NCI-H1092 treated with DMSO at 0.1 percent for 48 hours (cell line): Measurements from ENCODE around the gene CHCHD4.
"Not testable (repeated sequence)": the region's sequence is repeated elsewhere in the genome, so short reads cannot be mapped to it uniquely, and the experiment has no call there.

Experiments used
- DNase-seq: peaks from one replicate; lab custom pipeline; 2025; lab: John Stamatoyannopoulos, UW

Gene CHCHD4

GRCh38 chr3:14120111-14120920, 4.4 kb downstream of the CHCHD4 start:
- DNase-seq = no peak

- DNase-seq = no peak
These were observed 5.0 kb downstream of the CHCHD4 start for GRCh38 chr3:14119651-14120050.

- DNase-seq = no peak
These were observed 6.0 kb downstream of the CHCHD4 start for GRCh38 chr3:14118400-14119381.

GRCh38 chr3:14117468-14118399, 6.9 kb downstream of the CHCHD4 start:
- no peak for DNase-seq

DNA sequence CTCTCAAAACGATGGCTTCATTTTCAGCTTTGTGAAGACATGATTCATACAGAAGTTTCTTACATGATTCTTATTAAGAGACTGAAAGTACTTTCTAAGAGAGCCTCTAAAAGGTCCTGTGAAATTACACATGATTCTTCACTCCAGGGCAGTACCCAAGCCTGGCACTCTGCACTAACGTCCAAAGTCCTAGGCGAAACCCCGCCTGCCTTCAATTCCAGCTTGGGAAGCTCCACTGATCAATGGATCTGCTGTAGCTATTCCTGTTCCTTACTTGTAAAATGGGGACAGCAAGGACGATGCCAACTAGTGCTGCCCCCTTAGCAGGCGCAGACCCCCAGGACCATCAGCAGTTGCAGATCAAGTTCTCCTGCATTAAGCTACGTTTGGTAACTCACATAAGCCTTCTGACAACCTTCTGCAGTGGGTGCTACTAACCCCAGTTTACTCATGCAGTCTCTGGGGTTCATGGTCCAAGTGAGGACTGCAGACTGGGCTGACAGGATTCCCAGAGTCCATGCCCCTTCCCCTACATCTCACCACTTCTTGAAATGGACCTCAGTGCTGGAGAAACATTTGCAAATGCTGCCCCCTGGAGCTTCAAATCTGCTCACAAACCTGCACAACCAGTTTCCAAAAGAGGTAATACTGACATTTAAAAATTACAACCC, 10.6 kb downstream of the CHCHD4 start:
- DNase-seq = no peak

GRCh38 chr3:14110699-14111098, 14.0 kb downstream of the CHCHD4 start:
- DNase-seq = no peak

GRCh38 chr3:14109821-14110220, 14.8 kb downstream of the CHCHD4 start:
- DNase-seq = not testable (repeated sequence)

DNA sequence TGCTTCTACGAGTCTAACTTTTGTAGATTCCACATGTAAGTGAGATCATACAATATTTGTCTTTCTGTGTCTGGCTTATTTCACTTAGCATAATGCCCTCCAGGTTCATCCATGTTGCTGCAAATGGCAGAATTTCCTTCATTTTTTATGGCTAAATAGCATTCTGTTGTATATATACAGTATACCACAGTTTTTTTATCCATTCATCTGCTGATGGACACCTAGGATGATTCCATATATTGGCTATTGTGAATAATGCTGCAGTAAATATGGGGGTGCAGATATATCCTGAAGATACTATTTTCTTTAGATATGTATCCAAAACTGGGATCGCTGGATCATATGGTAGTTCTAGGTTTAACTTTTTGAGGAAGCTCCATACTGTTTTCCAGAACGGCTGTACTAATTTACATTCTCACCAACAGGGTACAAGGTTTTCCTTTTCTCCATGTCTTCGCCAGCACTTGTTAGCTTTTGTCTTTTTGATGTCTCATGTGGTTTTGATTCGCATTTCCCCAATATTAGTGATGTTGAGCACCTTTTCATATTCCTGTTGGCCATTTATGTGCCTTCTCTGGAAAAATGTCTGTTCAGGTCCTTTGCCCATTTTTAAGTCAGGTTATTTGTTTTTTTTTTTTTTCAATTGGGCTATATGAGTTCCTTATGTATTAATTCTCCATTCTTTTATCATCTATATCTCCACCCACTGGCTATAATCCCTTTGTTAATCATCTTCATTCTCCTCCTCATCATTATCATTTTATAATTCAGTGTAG, 26.9 kb downstream of the CHCHD4 start:
- DNase-seq = no peak

GRCh38 chr3:14096742-14097141, 27.9 kb downstream of the CHCHD4 start:
- DNase-seq = no peak

- no peak for DNase-seq
These were observed 30.8 kb downstream of the CHCHD4 start for GRCh38 chr3:14093831-14094230.

DNA sequence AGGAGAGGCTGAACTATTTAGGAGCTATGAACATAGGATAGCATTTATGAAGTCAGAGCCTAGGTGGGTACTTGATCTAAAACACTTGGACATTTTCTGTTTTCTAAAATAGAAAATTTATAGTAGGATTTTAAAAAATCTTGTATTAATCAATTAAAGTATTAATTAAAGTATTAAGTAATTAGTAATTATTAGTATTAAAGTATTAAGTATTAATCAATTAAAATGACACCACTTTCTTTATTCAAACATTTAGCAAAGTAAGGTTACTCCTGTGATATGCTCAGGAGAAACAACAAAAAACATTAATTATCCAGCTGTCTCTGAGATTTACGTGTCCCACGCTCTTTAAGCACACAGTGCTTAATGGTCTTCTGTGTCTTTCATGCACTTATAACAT, 32.2 kb downstream of the CHCHD4 start:
- no peak for DNase-seq

DNA sequence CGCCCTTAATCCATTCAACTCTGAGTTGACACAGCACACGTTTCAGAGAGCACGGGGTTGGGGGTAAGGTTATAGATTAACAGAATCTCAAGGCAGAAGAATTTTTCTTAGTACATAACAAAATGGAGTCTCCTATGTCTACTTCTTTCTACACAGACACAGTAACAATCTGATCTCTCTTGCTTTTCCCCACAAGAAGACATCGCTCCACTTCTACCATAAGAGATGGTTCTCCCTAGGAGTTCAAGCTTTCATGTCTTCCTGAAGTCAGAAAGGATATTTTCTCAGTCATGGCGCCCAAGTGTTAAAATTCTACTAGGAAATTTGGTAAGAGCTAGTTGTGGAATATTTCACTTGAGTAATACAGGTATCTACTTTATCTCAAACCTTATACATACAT, 32.7 kb downstream of the CHCHD4 start:
- DNase-seq = not testable (repeated sequence)

DNA sequence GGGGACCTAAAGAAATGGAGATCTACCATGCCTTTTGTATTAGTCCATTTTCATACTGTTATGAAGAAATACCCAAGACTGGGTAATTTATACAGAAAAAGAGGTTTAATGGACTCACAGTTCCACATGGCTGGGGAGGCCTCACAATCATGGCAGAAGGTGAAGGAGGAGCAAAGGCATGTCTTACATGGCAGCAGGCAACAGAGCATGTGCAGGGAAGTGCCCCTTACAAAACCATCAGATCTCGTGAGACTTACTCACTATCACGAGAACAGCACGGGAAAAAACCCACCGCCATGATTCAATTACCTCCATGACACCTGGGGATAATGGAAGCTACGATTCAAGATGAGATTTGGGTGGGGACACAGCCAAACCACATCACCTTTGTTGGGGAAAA, 37.2 kb downstream of the CHCHD4 start:
- DNase-seq = not testable (repeated sequence)

DNA sequence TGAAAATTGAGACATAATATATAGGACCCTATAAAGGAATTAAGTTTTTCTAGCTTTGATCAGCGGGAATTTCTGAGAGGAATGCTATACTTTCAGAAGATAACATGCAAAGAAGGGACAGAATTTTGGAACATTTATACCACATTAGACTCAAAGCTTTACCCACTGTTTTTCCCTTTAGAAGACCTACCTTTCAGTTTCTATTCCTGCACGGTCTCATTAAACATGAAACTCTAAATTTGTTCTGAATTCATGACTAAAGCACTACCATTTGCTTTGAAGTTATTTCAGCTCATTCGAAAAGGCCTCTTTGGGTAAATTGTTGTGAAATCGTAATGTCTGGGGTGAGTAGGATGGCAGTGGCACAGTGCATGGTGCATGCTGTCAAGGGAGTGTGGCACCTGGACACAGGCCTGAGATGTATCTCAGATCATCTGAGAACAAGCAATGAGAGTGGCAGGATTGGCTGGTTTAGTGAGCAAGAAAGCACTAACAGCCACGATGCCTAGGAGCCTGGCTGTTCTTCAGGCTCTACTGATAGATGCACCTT, 42.5 kb downstream of the CHCHD4 start:
- DNase-seq = no peak

DNA sequence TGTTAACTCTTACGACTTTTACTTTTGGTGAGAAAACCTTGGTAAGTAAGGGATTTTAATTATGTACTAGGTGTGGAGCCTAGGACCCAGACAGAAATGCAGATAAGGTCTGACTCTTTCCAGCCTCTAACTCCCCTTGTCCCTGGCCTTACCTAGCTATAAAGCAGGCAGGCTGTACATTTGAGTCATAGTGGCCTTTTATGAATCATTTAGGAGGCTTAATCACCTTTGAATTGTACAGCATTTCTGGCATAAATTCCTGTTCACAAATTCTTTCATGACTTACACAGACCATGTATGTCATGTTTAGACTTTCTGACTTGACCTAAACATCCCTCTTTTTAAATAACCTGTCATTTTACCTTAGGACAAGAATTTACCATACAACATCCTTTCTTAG, 47.4 kb downstream of the CHCHD4 start:
- DNase-seq = no peak

DNA sequence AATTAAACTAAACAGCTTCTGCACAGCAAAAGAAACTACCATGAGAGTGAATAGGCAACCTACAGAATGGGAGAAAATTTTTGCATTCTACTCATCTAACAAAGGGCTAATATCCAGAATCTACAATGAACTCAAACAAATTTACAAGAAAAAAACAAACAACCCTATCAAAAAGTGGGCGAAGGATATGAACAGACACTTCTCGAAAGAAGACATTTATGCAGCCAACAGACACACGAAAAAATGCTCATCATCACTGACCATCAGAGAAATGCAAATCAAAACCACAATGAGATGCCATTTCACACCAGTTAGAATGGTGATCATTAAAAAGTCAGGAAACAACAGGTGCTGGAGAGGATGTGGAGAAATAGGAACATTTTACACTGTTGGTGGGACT, 49.4 kb downstream of the CHCHD4 start:
- not testable (repeated sequence) for DNase-seq

- no peak for DNase-seq
These were observed 59.8 kb downstream of the CHCHD4 start for GRCh38 chr3:14064910-14065309.

GRCh38 chr3:14063152-14063551, 61.5 kb downstream of the CHCHD4 start:
- DNase-seq = no peak
